HG03520 (cell line): ENCODE results near the gene YBX2.
A peak's percentile ranks its signal among the peaks of the same experiment; 100 is the strongest.
"Not testable (repeated sequence)": the region's sequence is repeated elsewhere in the genome, so short reads cannot be mapped to it uniquely, and the experiment has no call there.

Source experiments
- ATAC-seq: cut with Tn5 transposase; IDR thresholded peaks from one replicate; pipeline ENCODE4 v1.9.1; 2021; ENCODE audit warnings: mild to moderate bottlenecking, moderate library complexity; ENCODE audit not compliant: unreplicated experiment

Gene YBX2

DNA sequence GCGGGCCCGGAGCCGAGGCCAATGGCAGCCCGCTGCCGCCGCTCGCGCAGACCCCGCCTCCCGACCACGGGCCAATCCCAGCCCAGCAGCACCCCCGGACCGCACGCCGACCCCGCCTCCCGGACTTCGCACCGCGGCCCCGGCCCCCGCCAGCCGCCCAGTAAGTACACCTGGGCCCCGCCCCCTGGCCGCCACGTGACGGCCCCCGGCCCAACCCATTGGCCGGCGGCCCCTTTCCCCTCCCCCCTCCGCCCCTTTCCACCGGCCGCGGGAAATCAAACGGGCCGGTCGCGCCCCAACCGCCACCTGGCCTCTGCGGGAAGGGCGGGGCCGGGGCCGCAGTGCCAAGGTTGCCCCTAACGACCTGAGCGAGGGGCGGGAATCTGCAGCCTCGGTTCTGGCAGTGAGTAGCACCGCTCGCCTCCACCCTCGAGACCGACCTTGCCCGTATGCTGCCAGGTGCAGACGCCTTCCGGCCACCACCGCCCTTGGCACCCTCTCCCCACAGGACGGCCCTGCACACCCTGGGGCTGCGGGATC is at the start of gene YBX2:
YBX2 (minus strand) TSS at position 26 of the 540 bp plus-strand sequence. CDS start 139 bp downstream, outside the sequence.
- ATAC-seq: no peak

DNA sequence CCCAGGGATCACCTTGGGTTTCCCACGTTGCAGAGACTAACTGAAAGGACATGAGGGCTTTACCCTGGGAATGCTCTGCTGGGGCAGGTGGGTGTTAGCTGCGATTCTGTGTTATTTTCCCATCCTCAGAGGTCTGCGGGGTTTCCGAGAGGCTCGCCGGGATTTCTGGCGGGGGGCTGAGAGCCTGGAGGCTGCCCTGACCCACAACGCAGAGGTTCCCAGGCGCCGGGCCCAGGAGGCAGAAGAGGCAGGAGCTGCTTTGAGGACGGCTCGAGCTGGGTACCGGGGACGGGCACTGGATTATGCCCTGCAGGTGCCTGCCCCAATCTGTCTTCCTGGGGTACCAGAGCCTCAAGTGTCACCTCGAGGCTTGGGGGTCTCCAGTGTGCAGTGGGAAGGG is 48.8 kb upstream of the YBX2 start:
- ATAC-seq: no peak

DNA sequence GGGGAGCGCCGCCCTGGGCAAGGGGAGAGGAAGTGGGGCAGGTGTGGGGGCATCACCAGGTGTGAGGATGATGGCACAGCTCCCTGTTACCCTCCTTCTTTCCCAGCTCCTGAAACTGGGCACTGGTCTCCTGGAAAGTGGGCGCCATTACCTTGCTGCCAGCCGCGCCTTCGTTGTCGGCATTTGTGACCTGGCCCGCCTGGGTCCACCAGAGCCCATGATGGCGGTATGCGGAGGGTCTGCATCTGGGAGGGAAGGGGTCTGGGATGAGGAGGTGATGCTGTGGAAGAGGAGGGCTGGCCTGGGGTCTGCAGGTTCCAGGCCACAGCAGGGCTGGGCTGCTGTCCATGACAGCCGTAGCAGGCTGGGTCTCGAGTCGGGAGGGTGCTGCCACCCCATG is 47.4 kb upstream of the YBX2 start:
- ATAC-seq: no peak

DNA sequence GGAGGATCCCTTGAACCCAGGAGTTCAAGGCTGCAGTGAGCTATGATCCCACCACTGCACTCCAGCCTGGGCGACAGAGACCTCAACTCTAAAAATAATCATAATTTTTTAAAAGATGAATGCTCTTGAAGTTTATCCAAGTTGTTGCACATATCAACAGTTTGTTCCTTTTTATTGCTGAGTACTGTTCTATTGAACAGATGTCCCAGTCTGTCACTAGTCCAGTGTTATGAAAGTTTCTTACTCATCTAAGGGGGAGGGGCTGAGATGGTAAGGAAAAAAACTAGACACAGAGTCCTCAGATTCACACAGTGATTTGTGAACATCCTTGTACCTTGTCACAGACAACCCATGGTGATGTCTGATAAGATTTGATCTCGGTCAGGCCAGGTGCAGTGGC is 45.7 kb upstream of the YBX2 start:
- no peak for ATAC-seq

DNA sequence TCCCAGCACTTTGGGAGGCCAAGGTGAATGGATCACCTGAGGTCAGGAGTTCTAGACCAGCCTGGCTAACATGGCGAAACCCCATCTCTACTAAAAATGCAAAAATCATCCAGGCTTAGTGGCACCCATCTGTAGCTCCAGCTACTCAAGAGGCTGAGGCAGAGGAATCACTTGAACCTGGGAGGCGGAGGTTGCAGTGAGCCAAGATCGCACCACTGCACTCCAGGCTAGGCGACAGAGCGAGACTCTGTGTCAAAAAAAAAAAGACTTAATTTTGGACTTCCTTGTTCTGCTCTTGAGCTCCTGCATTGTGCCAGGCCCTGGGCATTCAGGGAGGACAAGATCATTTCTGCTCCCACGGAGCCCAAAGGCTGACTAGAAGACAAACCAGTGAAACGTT is 43.2 kb upstream of the YBX2 start:
- not testable (repeated sequence) for ATAC-seq

DNA sequence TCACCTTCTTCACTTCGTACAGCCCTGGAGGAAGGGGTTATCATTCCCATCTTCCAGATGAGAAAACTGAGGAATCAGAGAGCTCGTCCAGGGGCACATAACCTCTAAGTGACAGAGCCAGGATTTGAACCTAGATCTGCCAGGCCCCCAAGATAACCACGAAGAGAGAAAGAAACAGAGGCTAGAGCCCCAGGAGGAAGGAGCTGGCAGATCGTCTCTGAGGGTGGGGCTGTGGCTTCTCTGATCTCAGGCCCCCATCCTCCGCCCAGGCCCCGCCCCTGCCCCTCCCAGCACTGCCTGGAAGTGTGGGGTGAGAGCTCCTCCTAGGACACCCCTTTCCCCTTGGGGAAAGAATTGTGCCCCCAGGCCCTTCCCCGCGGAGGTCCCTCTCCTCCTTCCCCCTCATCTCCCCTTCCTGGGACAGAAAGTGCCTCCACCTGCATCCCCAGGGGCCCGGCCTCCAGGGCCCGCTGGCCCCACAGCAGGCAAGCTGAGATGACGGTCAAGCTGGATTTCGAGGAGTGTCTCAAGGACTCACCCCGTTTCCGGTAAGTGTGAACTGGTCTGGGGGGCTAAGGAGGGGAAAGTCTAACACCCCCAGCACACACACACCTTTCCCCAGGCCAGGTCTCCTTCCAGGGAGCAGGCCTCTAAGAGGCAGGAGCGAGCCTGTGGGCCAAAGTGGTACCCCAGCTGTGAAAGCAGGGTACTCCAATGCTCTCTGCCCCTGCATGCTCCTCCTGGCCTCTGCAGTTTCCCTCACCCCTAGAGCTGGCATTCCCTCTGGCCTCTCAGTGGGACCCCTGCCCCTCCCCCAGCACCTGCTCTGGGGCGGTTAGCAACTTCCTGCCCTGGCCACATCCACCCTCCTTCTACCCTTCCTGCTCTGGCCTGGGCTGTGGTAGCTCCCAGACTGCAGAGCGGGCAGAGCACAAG is 42.1 kb upstream of the YBX2 start, which contains the start of gene ACAP1:
ACAP1 (plus strand) TSS at position 290 of the 936 bp plus-strand sequence; CDS start at position 496, 206 bp downstream.
- peak; percentile 58 for ATAC-seq

DNA sequence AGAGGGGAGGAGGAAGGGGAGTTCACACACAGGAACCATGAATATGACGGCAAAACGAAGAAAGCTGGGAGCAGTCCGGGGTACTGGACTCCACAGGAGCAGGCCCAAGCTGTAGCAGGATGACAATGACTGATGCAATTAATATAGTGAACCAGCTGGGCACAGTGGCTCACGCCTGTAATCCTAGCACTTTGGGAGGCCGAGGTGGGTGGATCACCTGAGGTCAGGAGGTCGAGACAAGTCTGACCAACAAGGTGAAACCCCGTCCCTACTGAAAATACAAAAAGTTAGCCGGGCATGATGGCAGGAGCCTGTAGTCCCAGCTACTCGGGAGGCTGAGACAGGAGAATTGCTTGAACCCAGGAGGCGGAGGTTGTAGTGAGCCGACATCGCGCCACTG is 41.3 kb upstream of the YBX2 start:
- ATAC-seq: not testable (repeated sequence)

DNA sequence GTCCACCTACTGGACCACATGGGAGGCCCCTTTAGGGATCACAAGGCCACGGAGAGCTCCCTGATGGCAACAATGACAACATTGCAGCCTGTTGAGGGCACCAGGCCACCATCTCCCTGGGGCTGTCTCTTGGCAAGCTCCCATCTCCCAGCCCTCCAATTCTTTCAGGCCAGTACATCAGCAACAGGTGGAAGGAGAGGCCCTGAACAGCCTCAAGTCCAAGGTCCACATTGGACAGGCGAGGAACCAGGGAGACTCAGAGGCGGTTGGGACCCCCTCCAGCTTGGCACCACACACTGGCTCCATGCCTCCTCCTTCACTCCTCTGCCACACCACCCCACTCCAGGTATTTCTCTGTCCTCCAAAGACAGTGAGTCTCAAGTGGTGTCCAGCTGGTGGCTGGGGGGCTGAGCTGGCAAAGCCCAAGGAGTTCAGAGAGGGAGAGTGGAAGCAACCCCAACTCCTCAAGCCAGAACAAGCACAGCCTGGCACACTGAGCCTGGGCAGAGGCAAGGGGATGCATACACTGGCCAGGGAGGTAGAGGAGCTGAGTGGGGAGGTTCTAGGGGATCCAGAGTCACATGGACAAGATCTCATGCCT is 40.6 kb upstream of the YBX2 start:
- no peak for ATAC-seq

DNA sequence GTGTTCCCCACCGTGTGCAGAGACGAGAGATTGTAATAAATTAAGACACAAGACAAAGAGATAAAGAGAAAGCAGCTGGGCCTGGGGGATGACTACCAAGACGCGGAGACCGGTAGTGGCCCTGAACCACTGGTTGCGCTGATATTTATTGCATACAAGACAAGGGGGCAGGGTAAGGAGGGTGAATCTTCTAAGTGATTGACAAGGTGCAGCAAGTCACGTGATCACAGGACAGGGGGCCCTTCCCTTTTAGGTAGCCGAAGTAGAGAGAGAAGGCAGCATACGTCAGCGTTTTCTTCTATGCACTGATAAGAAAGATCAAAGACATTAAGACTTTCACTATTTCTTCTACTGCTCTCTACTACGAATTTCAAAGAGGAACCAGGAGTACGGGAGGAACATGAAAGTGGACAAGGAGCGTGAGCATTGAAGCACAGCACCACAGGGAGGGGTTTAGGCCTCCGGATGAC is 38.2 kb upstream of the YBX2 start:
- not testable (repeated sequence) for ATAC-seq

DNA sequence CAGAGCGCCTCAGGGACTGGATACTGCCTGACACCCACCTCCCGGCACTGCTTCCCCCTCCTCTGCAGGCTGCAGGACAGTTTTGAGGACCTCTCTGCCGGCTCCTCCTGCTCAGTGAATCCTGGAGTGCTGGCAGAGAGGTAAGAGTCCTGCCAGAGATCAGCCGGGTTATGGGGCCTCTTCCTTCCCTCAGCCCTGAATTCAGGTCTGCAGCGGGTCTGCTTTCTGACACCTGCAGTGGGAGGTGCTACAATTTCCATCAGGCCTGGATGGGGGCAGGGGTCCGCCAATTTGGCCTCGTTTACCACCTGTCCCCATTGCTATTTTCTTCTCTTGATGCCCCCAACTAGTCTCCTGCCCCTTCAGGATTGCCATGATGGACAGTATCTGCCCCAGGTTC is 37.7 kb upstream of the YBX2 start:
- ATAC-seq: no peak

DNA sequence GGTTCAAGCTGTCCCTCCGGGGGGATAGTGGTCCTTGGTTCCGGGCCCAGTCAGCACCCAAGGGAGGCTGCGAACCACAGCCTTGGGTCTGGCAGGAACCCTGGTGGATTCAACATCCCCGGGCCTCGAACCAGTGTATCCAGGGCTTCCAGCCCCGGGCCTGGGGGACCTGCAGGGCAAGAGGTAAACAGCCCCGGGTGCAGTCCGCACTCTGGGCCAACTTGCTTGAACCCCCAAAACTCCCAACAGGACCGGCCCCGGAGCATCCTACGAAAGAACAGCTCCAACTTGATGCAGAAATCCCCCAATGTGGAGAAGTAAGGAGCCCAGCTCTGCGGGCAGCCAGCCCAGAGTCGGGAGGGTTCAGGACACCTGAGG is 36.2 kb upstream of the YBX2 start:
- ATAC-seq: no peak

DNA sequence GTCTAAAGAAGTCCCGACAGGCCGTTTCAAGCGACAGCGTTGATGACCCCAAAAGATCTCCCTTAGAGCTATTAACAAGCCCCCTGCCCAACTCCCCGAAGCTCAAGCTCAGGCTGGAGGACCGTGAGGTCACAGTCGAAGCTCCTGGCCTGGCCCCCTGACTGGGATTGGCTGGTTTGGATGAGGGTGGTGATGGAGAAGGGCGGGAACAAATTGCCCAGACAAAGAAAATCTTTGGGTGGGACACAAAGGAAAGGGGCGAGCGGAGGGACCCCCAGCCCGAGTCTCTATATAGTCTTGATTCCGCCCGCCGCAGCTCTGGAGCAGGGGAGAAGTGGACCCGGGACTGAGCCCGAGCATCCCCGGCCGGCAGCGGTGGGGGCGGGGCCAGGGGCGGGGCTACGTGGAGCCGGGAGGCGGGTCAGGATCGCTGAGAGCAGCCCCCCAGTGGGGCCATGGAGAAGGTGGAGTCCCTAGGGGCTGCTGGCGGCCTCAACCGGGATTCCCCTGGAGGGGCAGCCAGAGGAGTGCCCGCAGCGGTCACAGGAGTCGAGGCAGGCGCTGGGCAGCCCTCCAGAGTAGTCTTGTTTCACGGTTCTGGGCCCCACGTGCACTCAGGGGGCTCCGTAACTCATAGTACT is 35.7 kb upstream of the YBX2 start:
- ATAC-seq: peak; percentile 37

DNA sequence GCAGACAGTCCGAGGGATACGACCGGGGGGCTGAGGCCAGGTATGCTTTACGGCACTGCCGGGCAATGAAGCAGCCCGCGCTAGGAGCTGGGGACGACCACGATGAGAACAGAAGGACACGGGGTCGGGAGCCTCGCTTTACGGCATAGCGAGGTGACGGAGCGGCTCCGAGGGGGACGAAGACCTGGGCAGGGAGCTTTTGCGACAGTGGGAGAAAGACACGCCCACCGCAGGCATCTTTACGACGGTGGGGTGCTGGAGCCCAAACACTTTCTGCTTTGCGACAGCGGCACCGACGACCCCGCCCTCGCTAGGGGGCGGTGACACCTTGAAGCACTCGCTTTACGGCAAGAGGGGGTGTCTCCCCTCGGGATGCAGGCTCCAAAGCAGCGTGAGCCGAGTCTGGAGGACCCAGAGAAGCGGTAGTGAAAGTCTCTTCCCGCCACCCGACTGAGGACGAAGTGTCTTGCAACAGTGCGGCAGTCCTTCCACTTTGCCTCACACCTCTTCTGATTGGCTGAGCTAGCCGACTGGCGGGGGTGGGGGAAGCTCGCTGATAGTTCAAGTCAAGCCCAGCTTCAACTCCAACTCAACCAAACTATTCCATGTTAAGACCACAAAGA is 35.0 kb upstream of the YBX2 start:
- peak; percentile 52 for ATAC-seq

DNA sequence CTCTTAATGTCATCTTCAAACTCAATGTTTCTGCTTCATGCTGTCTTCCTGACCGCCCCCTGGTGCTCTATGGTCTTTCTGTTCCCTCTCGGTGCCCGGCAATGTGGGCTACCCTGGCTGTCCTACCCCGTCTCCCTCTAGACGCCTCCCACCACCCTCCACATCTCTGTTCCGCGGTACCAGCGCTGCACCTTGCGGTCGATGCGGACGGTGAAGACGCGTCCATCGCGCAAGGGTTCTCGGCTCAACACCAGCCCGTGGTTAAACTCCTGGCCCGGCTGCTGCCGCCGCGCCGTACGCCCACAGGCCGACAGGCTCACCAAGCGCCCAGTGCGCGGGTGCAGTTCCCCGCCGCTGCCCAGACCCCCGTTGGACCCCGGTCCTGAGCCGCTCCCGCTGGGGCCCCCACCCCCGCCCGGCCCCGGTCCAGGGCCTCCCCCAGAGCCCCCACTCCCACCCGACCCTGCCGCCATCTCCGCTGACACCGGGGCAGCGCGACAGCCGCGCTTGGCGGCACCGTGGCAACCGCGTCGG is 34.5 kb upstream of the YBX2 start, which contains the start of gene NEURL4:
NEURL4 (minus strand) TSS at position 496 of the 534 bp plus-strand sequence; CDS start at position 473, 23 bp downstream.
- peak; percentile 22 for ATAC-seq

DNA sequence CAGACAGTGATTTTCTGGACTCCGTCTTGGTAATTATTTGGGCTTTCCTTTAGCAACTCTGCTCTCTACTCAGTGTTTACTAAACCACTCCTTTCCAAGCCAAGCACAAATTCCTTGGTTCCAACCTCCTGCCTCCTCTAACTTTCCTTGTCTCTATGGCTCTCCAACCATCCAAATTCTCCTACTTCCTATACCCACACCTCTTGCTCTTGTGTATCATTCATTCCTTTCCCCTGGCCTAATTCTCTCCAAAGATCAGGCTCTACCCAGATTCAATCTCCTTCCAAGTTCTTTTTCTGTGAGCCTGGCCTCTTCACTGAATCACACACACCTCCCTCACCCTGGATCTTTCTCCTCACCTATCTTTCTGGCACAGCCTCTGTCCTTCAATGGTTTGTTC is 33.6 kb upstream of the YBX2 start:
- no peak for ATAC-seq

DNA sequence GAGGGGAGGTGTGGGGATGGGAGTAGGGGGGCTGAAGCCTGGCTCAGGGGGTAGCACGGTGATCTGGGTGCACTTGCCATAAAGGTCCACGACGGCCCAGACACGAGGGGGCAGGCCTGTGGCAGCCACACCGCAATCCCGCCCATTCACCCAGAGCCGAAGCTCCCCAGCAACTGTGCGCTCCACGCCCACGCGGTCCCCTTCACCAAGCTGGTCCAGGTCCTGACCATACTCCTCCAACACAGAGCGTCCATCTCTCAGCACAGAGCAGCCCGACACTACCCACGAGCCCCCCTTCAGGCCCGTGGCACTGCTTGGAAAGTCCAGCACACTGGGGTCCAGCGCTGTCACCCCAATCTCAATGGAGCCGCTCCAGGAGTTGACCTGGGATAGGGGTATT is 33.1 kb upstream of the YBX2 start:
- ATAC-seq: no peak

DNA sequence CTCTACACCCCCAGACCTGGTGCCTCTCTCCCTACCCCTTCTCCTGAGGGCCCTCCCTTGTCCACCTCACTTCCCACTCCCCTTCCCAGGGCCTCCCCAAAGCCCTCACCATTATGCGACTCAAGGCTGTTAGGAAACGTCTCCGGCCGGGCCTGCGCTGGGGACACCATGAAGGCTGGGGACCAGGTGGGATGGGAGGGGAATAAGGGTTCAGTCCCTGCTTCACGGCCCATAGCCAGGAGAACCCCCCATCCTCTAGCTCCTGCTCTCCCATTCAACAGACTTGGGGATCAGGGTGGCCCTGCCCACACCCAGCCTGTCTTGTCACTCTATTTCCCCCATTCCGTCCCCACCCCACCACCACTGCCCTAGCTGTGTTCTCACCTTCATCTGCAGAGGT is 32.6 kb upstream of the YBX2 start:
- no peak for ATAC-seq

DNA sequence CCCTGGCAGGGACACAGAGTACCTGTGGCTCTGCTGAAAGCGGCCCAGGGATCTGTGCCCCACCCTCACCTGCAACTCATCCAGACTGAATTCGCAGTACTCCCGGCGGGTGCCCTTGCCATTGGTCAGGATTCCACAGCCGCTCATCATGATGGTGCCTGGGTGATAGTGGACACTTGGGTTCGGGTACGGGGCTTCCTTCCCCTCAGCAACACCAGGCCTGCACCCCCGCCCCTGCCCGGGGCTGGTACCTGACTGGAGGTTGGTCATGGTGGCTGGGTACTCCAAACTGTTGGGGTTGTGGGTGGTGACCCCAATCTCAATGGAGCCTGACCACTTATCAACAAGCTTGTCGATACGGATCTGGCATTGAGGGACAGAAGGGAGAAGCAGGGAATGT is 31.7 kb upstream of the YBX2 start:
- no peak for ATAC-seq

DNA sequence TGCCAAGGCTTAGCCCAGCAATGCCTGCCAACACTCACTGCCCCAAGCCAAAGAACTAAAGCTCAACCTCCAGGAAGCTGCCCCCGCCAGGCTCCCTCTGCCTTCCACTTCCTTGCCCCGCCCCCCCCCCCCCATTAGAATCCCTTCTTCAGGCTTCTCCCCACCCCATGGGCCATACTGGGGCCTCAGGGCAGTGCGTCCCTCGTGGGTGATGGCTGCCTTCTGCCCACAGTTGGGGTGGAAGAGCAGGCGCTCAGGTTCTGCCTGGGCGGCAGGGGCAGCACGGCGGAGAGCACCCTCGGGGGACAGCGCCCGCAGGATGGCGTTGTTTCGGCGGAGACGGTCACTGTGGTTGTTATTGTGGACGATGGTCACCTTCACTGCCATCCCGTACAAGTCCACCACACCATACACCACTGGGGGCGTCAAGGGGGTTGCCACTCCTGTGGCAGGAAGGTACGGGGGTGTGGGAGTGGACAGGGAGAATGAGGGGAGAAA is 30.6 kb upstream of the YBX2 start:
- no peak for ATAC-seq

DNA sequence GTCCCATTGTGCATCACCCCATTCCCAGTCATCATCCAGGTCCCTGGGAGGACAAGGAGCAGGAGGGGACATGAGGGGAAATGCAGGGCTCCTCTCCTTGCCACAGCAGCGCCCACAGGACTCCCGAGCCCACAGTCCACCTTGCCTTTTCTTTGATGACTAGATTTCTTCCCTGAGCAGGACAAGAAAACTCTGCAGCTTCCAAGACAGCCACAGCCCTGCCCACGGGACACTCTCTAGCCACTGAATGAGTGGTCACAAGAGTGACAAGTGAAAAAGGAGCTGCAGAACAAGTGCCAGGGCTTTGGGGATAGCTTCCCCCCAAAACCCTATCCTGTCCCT is 30.0 kb upstream of the YBX2 start:
- ATAC-seq: no peak
